ENCODE results near the gene LEUTX.
A peak's percentile ranks its signal among the peaks of the same experiment; 100 is the strongest.
"Not testable (repeated sequence)": the region's sequence is repeated elsewhere in the genome, so short reads cannot be mapped to it uniquely, and the experiment has no call there.

LEUTX gene

GRCh38 chr19:39778763-39779162 lies at the start of gene LEUTX:
Gene LEUTX (plus strand): TSS chr19:39778854. CDS start chr19:39778921, 67 bp downstream.
- DNase-seq = peak; percentile 27 to 31

GRCh38 chr19:39729594-39729993 lies 49.1 kb upstream of the LEUTX start:
- DNase-seq = no peak

- DNase-seq = no peak
These were observed 47.0 kb upstream of the LEUTX start for GRCh38 chr19:39731685-39732084.

- DNase-seq = no peak
These were observed 44.8 kb upstream of the LEUTX start for GRCh38 chr19:39733841-39734240.

GRCh38 chr19:39735688-39736087 lies 43.0 kb upstream of the LEUTX start:
- DNase-seq = no peak

- DNase-seq = no peak
These were observed 42.6 kb upstream of the LEUTX start for GRCh38 chr19:39736088-39736487.

GRCh38 chr19:39737351-39737750 lies 41.3 kb upstream of the LEUTX start:
- no peak for DNase-seq

- no peak for DNase-seq
These were observed 40.8 kb upstream of the LEUTX start, which contains the start of gene CLC for GRCh38 chr19:39737891-39738290. Gene CLC (minus strand): TSS chr19:39738029. CDS start chr19:39737952, 77 bp downstream.

GRCh38 chr19:39738814-39739213 lies 39.8 kb upstream of the LEUTX start:
- no peak for DNase-seq

GRCh38 chr19:39740395-39740794 lies 38.3 kb upstream of the LEUTX start:
- DNase-seq = no peak

GRCh38 chr19:39745643-39746042 lies 33.0 kb upstream of the LEUTX start:
- no peak for DNase-seq

GRCh38 chr19:39746836-39747529 lies 31.7 kb upstream of the LEUTX start:
- DNase-seq = no peak

- no peak for DNase-seq
These were observed 28.7 kb upstream of the LEUTX start for GRCh38 chr19:39749981-39750380.

GRCh38 chr19:39752390-39752789 lies 26.3 kb upstream of the LEUTX start:
- peak in 1 of 2 experiments; percentile 34 for DNase-seq

- DNase-seq = no peak
These were observed 25.9 kb upstream of the LEUTX start for GRCh38 chr19:39752795-39753194.

- no peak for DNase-seq
These were observed 24.1 kb upstream of the LEUTX start for GRCh38 chr19:39754544-39754943.

GRCh38 chr19:39754971-39755370 lies 23.7 kb upstream of the LEUTX start:
- DNase-seq = no peak

- DNase-seq = no peak
These were observed 19.0 kb upstream of the LEUTX start for GRCh38 chr19:39759457-39760184.

- not testable (repeated sequence) for DNase-seq
These were observed 16.8 kb upstream of the LEUTX start for GRCh38 chr19:39761851-39762250.

GRCh38 chr19:39765091-39766076 lies 13.3 kb upstream of the LEUTX start:
- DNase-seq = peak; percentile 56 to 58

- no peak for DNase-seq
These were observed 10.3 kb upstream of the LEUTX start for GRCh38 chr19:39768334-39768733.

- DNase-seq = no peak
These were observed 9.9 kb upstream of the LEUTX start for GRCh38 chr19:39768786-39769185.

GRCh38 chr19:39780894-39781293 lies 2.2 kb downstream of the LEUTX start:
- no peak for DNase-seq

All from activated T-cell treated with anti-CD3 and anti-CD28 coated beads, Interleukin-2, amount 50 U/mL, for 48 hours (primary cell).